ENCODE measurements around the gene APBA2.
"Not testable (repeated sequence)": the region's sequence is repeated elsewhere in the genome, so short reads cannot be mapped to it uniquely, and the experiment has no call there.

APBA2 gene

DNA sequence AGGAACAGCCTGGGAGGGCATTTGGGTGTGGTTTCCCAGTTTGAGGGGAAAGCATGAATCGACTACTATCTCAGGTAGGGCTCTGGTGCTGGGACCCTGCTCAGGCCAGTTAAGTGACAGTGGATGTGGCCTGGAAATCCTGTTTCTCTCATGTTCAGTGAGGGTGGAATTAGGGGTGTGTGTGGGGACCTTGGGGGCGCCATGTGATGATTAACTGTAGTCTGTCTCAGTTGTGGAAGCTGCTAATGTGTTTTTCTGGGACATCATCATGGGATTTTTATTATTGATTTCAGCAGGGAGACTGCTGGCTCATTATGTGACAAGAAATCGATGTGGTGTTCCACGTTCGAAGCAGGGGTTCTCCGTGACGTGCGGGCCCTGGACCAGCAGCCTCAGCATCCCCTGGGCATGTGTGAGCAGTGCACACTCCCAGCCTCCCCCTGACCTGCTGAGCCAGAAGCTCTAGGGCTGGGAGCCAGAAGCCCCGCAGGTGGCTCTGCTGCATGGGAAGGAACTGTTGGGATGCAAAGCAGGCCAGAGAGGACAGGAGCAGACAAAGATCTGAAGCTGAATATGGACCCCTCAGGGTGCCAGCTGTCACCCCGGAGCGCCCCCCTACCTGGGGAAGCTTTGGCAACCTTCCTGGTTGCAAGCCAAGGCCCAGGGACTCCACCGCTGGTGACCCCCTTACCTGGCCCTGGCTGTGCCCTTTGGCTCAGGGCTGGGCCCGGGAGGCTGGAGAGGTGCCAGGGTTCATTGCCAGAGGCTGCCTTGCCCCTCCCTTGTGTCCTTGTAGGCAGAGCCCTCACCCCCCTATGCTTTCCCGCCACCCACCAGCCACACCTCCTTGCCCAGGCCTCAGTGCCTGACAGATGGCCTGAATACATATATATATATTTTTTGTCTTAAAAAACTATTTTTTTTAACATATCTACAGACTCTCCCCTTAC is 149.8 kb downstream of the APBA2 start:
- DNase-seq (ENCODE audit: low read depth in 2 of 2): no peak

GRCh38 chr15:29037997-29038705 is 152.4 kb downstream of the APBA2 start:
- DNase-seq (ENCODE audit: low read depth in 2 of 2): no peak

DNA sequence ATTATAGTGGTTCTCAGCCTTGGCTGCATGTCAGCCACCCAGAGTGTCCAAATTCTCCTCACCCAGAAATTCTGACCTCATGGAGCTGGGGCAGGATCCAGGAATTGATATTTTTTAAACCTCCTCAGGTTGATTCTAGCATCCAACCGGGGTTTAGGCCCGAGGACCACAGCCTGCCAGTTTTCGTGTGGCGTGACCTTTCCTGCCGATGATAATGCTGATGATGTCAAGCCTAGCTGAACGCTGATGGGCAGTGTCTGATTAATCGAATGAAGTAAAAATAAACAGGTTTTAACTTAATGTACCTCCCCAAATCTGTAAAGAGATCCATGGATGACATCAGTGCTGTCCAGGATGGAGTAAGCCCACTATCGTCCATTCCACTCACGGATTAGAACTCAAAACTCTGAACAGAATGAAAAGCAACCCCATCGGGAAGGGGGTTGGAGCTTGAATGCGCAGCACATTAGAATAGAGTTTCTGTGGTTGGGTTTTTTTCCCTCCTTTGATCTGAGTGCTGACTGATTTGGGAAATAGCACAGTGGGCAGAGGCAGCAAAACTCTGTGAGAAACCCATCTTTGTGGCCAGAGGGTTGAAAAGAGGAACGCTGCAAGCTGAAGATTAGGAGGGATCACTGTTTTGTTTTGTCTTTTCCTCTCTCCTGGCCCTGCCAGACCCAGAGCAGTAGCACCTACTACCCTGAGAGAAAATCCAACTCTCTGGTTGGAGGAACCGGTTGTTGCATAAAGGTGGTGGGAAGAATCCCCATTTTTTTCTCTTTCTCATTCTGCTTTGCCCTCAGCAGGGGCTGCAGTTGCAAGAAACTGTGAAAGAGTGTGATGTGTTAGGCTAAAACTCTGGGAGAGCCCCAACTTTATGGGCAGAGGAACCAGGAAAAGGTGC is 153.9 kb downstream of the APBA2 start:
- no peak for DNase-seq (ENCODE audit: low read depth in 2 of 2)

- no peak for DNase-seq (ENCODE audit: low read depth in 2 of 2)
These were observed 154.6 kb downstream of the APBA2 start for GRCh38 chr15:29040370-29040751.

DNA sequence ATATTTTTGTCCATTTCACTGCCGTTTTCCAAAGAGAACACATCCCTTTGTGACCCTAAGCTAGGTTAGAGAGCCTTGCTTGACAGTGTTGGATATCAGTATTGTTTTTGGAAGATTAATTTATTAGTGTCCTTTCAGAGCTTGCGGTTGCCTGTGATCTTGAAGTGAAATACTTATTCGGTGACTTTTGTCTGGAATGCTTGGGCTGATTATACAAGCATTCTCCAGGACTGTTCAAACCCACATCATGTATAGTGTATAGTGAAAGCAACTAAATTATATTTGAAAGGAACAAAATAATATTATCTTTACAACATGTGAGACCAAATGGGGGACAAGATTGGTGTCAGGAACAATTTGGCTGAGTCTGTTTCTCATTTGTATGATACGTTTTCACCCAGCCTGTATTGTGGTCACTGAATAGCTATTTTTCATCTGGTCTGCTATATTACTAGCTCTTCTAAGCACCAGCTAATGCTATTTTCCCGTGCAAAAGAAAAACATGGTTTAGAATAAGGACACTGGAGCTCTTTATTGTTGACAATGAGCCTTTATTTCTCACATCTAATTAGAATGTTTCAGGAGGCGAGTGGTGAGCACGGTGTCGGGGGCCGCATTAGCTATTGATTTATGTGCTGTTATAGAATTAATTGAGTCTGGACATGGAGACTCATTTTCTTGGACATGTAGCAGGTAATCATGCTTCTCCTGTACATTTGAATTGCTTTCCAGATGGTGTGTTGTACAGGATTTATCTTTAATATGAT is 158.1 kb downstream of the APBA2 start:
- DNase-seq (ENCODE audit: low read depth in 2 of 2): no peak

DNA sequence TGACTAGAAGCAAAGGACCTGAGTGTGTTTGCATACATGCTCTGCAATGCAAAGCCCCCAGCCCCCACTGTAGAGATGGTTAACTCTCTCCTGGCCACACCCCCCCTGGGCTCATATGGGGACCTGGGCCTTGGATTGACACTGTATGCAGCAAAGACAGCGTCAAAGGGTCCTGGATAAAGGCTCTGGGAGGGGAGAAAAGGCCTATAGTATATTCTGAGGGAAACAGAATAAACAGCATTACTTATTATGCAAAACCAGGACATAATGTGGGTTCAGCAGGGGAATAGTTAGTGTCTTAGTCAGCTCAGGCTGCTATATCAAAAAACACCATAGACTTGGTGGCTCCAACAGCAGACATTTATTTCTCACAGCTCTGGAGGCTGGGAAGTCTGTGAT is 158.7 kb downstream of the APBA2 start:
- DNase-seq (ENCODE audit: low read depth in 2 of 2): no peak

- not testable (repeated sequence) for DNase-seq (ENCODE audit: low read depth in 2 of 2)
These were observed 159.4 kb downstream of the APBA2 start for GRCh38 chr15:29045161-29045560.

DNA sequence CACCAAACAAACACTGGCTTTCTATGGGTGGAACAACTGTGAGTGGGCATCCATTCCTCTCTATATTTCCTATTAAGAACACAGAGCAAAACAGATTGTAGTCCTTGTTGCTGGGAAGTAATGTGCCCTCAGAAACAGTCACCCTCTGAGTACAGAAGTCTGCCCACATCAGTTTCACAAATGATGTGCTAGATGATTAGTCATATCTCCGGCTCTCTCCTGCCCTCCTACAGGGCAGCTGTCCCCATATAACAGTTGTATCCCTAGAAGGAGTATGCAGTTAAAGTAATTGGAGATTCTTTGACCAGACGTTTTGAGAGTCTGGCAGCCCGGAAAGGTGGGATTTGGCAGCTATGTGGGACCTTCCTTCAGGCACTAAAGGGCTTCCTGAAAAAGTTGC is 159.9 kb downstream of the APBA2 start:
- no peak for DNase-seq (ENCODE audit: low read depth in 2 of 2)

DNA sequence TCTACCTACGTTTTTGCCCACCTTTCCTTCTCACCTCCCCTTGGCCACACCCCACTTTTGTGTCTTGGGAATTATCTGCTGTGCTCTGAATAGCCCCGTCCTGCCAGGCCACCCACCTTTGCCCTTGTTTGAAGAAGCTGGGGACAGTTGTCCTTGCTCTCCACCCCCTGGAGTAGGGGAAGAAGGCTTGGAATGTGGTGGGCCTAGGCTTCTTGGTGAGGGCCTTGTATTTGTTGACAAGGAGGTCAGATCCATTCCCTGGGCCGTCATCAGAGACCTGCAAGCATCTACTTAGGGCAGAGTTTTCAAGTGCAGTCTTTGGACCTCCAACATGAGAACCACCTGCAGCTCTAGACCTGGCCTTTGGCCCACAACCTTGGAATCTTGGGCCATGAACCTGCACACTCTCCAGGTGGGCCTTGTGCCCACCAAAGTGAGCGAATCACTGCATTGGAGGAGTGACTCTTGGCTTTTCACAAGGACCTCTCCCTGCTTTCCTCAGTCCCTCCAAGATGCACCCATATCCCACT is 160.6 kb downstream of the APBA2 start:
- no peak for DNase-seq (ENCODE audit: low read depth in 2 of 2)

GRCh38 chr15:29046977-29047376 is 161.2 kb downstream of the APBA2 start:
- no peak for DNase-seq (ENCODE audit: low read depth in 2 of 2)

DNA sequence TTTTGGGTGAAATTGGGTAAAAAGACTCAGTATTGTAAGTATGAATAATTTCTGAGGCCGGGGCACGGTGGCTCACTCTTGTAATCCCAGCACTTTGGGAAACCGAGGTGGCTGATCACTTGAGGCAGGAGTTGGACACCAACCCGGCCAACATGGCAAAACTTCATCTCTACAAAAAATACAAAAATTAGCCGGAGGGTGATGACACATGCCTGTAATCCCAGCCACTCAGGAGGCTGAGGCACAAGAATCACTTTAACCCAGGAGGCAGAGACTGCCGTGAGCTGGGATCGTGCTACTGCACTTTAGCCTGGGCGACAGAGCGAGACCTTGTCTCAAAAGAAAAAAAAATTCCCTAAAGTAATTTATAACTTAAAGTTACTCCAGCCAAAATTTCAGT is 162.2 kb downstream of the APBA2 start:
- no peak for DNase-seq (ENCODE audit: low read depth in 2 of 2)

DNA sequence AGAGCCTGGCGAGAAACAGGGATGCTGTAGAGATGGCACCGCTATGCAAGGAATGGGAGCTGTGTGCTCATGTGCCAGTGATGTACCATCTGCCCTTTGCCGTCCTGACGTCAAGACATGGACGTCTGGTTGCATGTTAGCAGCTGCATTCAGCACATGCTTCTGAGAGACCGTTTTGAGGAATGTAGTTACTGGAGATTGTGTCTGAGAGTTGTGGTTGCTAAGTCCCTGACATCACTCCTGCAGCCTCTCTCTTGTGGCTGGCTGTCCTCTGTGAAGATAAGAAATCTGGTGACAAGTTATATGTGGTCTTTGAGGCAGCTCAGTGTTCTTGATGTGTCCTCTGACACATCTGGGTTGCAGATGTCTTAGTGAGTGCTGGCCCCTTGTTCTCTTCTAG is 165.1 kb downstream of the APBA2 start:
- DNase-seq (ENCODE audit: low read depth in 2 of 2): no peak

DNA sequence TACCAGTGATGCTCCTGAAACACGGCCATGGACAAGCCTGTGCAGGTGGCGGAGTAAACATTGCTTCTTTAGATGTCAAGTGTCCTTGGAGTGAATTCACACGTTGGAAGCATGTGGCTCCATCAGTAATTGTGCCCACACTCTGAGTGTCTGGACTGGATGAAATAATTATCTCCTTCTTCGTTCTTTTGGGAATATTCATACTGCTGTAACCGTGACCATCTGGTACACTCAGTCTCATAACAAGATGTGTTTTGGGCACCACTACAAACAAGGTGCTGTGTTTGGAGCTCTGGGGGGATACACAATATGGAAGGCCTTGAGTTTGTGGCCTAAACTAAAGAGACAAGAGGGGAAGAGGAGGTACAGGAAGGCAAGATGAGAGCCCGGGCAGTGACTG is 165.6 kb downstream of the APBA2 start:
- DNase-seq (ENCODE audit: low read depth in 2 of 2): no peak

DNA sequence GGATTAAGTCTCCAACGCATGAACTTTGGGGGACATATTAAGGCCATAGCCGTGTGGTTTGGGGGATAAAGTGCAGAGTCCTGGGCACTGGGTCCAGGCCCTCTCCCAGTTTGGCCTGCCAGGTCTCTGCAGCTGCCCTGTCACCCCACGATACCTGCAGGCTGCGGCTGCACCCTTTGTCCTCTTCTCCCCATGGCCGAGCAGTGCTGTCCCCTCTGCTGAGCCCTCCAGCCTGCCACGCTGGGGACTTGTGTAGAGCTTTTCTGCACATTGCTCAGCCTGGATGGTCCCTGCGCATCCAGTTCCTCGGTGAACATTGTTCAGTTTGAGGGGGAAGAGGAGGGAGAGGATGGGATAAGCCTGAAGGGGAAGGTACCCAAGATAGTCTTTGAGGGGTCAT is 167.2 kb downstream of the APBA2 start:
- DNase-seq (ENCODE audit: low read depth in 2 of 2): no peak

GRCh38 chr15:29053661-29054131 is 167.9 kb downstream of the APBA2 start:
- no peak for DNase-seq (ENCODE audit: low read depth in 2 of 2)

- no peak for DNase-seq (ENCODE audit: low read depth in 2 of 2)
These were observed 168.6 kb downstream of the APBA2 start for GRCh38 chr15:29054171-29055045.

GRCh38 chr15:29055876-29056275 is 170.1 kb downstream of the APBA2 start:
- DNase-seq (ENCODE audit: low read depth in 2 of 2): no peak

DNA sequence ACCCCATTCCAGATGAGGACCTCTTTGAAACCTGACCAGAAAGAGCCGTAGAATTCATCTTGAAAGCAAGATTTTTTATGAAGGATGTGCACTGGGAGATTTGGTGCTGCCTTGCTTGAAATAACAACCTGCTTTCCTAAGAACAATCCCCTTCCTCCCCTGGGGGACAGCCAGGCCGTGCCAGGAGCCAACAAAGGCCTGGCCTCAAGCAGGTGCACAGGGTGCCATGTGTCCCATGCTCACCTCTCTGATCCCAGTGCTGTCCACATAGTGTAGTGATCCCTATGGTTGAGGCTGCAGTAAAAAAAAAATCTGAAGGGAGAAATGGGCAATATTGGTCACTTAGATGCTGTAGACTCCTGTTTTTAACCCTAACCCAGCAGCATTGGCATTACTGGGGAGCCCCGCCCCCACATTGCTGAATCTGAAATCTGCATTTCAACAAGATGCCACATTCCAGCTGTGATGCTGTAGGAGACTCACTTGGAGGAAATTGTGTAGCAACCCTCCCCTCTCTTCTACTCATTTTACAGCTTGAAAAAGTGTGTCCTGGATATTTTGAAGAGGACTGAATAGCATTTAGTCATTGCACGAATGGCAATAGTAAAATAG is 171.2 kb downstream of the APBA2 start:
- no peak for DNase-seq (ENCODE audit: low read depth in 2 of 2)

- no peak for DNase-seq (ENCODE audit: low read depth in 2 of 2)
These were observed 172.1 kb downstream of the APBA2 start for GRCh38 chr15:29057856-29058255.

Data from stimulated activated CD4-positive, alpha-beta T cell treated with anti-CD3 and anti-CD28 coated beads, Interleukin-1b, Interleukin-23, amount 100 ng/mL, for 1 hour (primary cell).